SU-DHL-6 (cell line): ENCODE data around the gene LRP4.

Experiments used
- CTCF ChIP-seq: fragments of 200-600 bp; sonication (generic); IDR thresholded peaks from one replicate; pipeline ENCODE4 v1.5.1; 2017; ENCODE audit warnings: antibody characterized with exemption, mild to moderate bottlenecking, low read length, moderate library complexity; ENCODE audit not compliant: insufficient read depth, poor library complexity, severe bottlenecking
- EZH2phosphoT487 ChIP-seq: fragments of 200-600 bp; sonication (generic), shearing (Covaris generic); conservative IDR thresholded peaks from 2 replicates; pipeline ENCODE4 v1.6.1; 2018; ENCODE audit warnings: mild to moderate bottlenecking, antibody characterized with exemption, low read length, moderate library complexity, mixed read lengths

GRCh38 chr11:46860218-46860617 is 58.1 kb downstream of the LRP4 start:
- no peak for TF ChIP-seq CTCF
- no peak for TF ChIP-seq EZH2phosphoT487
